ENCODE data around the gene PCGF1.

DNA sequence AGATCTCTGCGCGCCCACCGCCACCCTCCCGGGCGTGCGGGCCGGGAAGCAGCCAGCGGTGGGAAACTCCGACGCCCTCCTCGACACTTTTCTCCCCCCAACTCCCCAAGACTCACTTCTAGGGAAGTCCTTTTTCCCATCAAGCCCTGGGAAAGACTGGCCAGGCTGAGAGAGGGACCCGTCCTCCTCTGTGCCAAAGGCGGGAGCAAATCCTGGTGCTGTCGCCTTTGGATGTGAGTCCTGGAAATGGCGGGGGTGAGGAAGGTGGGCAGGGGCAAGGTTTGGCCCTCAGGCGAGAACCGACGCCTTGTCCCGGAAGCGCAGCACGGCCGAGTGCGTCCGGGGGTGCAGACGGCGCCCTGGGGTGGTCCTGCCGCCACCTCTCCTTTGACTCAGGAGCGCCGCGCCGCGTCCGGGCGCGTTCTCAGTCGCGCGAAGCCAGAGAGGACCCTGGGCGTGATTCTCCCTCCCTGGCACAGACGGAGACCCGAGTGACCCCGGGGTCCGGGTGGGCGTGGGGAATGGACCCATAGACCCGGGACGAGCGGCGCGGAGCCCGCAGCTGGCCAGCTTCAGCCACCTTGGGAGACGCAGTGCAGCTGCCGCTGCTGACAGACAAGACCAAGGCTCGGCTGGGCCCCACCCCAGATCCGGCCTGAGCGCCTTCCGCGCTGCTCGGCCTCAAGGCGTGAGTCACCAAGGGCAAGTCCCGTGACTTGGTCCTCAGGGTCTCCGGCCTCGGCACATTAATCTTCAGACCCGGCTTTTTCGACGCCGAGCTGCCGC lies 4.6 kb downstream of the PCGF1 start:
- TF ChIP-seq, protein P1, sequence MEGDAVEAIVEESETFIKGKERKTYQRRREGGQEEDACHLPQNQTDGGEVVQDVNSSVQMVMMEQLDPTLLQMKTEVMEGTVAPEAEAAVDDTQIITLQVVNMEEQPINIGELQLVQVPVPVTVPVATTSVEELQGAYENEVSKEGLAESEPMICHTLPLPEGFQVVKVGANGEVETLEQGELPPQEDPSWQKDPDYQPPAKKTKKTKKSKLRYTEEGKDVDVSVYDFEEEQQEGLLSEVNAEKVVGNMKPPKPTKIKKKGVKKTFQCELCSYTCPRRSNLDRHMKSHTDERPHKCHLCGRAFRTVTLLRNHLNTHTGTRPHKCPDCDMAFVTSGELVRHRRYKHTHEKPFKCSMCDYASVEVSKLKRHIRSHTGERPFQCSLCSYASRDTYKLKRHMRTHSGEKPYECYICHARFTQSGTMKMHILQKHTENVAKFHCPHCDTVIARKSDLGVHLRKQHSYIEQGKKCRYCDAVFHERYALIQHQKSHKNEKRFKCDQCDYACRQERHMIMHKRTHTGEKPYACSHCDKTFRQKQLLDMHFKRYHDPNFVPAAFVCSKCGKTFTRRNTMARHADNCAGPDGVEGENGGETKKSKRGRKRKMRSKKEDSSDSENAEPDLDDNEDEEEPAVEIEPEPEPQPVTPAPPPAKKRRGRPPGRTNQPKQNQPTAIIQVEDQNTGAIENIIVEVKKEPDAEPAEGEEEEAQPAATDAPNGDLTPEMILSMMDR (conservative IDR thresholded peaks at IDR 0.05; ENCODE audit: low read depth in 2 of 2): peak in 1 of 2 experiments; percentile 42; a peak in 2 of 4 replicates
- 0 out of 2 replicates have a peak, but pooled peaks have one; percentile 23 for TF ChIP-seq POLR2AphosphoS5 (IDR thresholded peaks at IDR 0.05; ENCODE audit: low read depth)
- TF ChIP-seq EZH2 (IDR thresholded peaks at IDR 0.05; ENCODE audit: low read depth, unreplicated experiment): peak; percentile 39
- TF ChIP-seq REST (IDR thresholded peaks at IDR 0.05; ENCODE audit: unreplicated experiment): no peak
- no peak for TF ChIP-seq JUNB (IDR thresholded peaks at IDR 0.05; ENCODE audit: unreplicated experiment)
